ENCODE results near the gene SCLY.

- TF ChIP-seq CTCF (conservative IDR thresholded peaks at IDR 0.05; ENCODE audit: low read length) (no peak), EZH2phosphoT487 (IDR thresholded peaks at IDR 0.05; ENCODE audit: borderline replicate concordance) (no peak)
These were observed 40.3 kb downstream of the SCLY start for GRCh38 chr2:238100821-238101771.
